CD4-positive, alpha-beta T cell treated with Interleukin-6 at 100 ng/mL for 8 hours (primary cell): Measurements from ENCODE around the gene EPC1.
A peak's percentile ranks its signal among the peaks of the same experiment; 100 is the strongest.
"Not testable (repeated sequence)": the region's sequence is repeated elsewhere in the genome, so short reads cannot be mapped to it uniquely, and the experiment has no call there.

Experiments used
- DNase-seq: peaks from one replicate; pipeline ENCODE4 v3.0.0-alpha.2; 2020; ENCODE audit warnings: mixed read lengths, low spot score

Gene EPC1, protein sequence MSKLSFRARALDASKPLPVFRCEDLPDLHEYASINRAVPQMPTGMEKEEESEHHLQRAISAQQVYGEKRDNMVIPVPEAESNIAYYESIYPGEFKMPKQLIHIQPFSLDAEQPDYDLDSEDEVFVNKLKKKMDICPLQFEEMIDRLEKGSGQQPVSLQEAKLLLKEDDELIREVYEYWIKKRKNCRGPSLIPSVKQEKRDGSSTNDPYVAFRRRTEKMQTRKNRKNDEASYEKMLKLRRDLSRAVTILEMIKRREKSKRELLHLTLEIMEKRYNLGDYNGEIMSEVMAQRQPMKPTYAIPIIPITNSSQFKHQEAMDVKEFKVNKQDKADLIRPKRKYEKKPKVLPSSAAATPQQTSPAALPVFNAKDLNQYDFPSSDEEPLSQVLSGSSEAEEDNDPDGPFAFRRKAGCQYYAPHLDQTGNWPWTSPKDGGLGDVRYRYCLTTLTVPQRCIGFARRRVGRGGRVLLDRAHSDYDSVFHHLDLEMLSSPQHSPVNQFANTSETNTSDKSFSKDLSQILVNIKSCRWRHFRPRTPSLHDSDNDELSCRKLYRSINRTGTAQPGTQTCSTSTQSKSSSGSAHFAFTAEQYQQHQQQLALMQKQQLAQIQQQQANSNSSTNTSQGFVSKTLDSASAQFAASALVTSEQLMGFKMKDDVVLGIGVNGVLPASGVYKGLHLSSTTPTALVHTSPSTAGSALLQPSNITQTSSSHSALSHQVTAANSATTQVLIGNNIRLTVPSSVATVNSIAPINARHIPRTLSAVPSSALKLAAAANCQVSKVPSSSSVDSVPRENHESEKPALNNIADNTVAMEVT

DNA sequence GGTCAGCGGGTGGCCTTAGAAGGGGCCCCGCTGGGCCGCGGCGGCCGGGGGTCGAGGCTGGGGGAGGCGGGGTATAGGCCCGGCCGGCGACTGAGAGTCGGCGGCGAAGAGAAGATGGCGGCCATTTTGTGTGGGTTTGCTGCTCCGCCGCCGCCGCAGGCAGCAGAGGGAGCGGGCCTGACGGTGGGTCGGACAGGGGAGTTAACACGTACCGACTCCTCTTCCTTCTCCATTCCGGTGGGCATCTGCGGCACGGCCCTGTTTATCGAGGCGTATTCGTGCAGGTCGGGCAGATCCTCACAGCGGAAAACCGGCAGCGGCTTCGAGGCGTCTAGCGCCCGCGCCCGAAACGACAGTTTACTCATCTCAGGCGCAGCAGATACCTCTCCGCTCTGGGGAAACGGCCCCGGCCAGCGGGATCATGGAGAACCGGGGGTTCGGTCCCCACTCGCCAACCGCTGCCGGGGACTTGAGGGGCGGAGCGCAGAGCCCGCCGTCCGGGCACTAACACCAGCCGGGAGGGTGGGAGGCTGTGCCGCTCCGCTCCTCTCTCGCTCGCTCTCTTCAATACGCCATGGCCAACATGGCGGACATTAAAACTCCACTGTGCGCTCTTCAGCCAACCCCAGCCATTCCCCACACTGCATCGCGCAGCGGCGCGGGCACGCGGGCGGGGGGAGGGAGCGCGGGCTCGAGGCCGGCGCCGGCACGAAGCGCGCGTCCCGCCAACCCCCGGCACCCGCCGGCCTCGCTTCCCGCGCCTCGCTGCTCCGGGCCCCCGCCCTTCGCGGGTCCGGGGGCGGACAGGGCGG lies at the start of gene EPC1:
Gene EPC1 (minus strand): TSS at position 608 of the 812 bp plus-strand sequence. CDS start 243 bp downstream, at position 365.
- DNase-seq = peak; percentile 89

DNA sequence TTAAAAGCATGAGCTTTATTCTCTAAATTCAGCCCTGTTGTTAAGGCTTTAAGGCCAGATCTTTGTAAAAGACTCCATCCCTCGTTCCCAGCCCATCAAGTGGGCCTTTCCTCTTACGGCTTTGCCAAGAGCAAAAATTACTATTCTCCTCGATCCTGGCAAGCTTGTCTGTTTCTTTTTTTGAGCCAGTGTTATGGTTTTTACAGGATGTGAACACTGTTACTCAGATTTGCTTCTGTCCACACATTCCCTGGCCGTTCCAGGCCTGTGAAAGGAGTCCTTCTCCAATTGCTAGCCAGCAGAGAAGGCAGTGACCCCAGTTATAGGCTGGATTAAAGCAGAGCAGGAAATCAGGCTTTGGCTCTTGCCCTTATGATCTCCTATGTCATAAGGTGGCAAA lies 47.0 kb upstream of the EPC1 start:
- no peak for DNase-seq

DNA sequence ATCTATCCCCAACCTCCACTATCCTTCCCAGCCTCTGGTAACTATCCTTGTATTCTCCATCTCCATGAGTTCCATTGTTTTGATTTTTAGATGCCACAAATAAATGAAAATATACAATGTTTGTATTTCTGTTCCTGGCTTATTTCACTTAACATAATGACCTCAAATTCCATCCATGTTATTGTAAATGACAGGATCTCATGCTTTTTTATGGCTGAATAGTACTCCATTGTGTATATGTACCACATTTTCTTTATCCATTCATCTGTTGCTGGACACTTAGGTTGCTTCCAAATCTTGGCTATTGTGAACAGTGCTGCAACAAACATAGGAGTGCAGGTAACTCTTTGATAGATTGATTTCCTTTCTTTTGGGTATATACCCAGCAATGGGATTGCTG lies 45.3 kb upstream of the EPC1 start:
- not testable (repeated sequence) for DNase-seq

DNA sequence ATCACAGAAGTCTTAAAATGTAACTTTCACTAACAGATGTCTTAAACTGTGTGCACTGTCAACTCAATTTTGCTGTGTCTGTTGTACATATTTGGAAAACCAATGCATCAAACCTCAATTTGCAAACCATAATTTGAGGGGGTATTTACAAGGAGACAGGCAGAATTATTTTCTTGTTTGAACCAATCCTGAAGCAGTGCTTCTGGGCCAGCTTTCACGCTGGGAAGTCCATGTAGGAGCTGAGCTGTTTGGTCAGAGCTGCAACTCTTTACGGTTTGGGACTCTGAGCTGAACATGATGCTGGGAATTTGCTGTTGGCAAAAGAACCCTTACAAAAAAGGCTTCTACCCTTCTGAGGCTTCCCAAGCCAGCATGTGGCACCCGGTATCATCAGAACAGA lies 43.2 kb upstream of the EPC1 start:
- DNase-seq = no peak

DNA sequence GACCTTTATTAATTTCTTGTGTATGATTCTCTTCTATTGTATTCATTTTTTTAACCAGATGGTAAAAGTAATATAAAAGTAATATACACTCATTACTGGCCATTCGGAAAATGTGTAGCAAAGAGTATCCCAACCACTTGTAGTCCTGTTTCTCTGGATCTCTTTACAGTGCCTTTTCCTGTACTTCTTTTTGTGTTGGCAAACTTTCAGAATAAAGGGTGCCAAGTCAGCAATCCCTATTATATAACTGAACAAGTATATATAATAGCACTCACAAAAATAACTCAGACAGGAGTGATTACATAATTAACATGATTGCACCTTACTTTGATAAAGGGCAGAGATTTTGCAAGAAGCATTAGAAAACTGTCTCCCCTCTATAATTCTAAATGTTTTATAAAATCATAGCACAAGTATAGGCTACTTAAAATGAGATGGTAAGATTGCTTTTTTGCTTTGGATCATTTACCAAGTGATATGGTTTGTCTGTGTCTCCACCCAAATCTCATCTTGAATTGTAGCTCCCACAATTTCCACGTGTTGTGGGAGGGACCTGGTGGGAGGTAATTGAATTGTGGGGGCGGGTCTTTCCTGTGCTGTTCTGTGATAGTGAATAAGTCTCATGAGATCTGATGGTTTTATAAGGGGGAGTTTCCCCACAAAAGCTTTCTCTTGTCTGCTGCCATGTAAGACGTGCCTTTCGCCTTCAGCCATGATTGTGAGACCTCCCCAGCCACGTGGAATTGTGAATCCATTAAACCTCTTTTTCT lies 41.5 kb upstream of the EPC1 start:
- DNase-seq = no peak

DNA sequence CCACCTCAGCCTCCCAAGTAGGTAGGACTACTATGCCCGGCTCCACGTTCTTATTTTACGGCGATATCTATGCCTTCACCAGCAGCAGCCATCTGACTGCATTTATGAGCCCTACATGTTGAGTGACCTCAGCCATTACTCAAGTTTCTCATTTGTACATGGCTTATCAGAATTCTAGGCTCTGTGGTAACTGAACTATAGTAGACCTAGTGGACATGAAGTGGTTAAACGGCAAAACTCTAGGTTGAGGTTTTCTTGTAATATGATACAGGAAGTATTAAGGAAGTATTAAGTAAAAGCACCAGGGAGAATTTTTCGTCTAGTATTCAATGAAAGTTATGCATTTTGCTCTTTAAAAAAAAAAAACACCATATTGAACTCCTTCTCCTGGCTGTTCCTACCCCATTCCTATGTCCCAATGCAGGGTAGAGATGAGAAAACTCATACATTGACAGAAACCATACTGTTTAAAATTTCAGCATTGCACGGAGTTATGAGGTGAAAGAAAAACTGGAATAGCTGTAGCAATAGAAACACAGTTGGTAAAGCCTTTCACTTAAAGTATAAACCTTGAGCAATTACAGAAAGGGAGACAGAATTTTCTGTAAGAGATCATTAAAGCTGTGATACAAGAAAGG lies 39.8 kb upstream of the EPC1 start:
- DNase-seq = no peak

DNA sequence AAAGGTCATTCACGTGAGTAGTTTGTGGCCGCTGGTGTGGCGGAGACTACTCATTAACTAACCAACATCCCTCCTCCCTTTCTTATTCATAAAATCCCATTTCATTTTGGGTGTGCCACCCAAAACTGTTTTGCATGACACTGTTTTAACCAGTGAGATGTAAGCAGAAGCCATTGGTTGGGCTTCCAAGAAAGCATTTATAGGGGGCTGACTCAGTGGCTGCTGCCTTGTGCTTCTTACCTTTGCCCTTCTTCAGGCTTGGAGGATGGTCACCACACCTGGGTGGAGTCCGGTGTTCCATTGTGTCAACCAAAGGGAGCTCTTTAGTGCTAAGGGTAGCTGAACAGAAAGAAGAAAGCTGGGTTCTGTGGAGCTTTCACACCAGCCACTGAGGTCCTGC lies 37.2 kb upstream of the EPC1 start:
- DNase-seq = no peak

DNA sequence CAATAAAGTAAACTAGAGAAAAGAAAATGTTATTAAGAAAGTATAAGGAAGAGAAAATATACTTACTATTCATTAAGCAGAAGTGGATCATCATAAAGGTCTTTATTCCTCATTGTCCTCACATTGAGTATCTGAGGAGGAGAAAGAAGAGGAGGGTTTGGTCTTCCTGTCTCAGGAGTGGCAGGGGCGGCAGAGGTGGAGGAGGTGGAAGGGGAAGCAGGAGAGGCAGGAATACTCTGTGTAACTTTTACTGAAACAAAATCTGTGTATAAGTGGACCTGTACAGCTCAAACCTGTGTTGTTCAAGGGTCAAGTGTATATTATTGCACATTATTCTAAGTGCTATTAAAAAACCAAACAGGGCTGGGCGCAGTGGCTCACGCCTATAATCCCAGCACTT lies 34.2 kb upstream of the EPC1 start:
- no peak for DNase-seq

DNA sequence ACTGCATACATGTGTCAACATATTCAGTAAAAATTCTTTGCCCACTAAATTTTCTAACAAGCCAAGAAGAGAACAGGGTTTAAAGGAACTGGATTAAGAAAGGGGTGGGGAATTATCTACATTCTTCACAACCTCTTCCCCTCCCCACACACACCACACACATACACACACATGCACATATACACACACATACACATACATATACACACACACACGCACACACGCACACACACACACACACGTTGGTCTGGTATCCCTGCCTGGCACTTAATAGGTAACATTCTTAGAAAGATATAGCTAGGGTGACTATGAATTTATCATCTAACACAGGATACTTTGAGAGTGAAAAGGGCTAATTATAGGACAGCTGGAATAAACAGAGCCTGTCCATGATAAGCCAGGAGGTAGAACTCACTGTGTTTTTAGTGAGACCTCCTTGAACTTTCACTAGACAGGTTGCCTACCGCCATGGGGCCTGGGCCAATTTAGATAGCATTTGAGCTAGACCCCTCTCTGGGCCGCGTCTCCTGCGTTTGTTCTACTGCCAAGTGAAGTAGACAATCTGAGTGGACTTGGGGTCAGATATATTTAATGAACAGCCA lies 33.1 kb upstream of the EPC1 start:
- no peak for DNase-seq

DNA sequence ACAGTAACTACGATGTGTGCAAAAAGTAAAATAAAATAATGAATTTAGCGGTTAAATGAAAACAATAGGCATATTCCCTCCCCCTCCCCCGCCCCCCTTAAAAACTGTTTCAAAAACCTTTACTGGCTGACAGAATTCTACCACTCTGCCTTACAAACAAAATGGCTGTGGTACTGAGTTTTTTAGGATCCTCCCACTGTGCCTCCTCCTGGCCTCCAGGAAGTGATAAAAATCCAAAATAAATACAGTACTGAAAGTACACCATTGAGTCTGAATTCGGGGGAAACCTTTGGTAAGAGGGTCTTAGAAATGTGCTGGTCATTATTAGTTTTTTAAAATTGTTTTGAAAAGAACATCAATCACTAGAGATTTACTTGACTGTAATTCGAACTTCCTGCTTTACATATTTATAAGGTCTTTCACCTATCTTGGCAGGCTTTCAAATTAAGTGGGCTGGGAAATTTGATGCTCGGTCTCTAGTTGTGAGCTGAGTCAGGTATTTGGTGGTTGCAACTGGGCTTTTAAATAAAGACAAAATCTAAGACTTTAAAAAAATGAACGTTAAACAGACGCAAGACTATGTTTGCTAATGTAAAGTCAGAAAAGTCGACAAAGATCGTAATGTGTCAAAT lies 32.5 kb upstream of the EPC1 start:
- peak; percentile 56 for DNase-seq

DNA sequence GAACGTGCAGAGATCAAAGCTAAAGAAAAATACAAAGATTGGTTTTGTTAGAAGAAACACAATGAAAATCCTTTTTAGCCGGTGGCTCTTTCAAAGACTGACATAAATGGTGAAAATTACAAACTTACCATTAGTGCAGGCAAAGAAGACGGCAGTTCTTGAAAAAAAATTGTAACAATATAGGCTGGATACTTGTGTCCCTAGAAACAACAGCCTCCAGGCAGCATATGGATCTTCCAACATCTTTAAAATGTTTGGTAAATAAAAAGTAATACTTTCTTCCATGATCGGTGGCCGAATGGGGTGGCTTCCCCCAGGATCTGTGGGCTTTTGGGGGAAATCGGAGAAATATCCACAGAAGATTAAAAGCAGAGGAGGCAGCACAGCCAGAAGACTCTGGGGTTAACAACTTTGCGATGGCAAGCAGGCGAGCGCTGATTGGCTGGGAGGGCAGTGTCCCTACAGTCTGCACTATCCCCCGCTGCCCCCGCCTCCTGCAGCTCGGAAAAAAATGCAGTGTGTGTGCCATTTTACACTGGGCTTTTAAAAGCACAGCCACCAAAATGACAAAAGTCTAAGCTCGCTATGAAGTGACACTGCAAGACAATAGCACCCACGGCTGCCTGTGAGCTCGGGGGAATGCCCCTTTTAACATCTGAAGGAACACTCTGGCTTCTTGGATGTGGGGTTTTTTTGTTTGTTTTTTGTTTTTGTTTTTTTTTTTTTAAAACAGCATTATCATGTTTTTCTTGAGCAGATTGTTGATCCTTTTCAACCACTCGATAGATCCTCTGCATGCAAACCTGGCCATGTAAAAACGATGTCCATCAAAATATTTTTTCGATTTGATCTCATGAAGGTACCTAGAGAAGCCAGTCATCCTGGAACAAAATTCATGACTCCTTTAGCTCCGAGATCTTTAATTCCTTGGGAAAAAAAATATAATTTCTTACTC lies 31.7 kb upstream of the EPC1 start:
- peak; percentile 94 for DNase-seq

DNA sequence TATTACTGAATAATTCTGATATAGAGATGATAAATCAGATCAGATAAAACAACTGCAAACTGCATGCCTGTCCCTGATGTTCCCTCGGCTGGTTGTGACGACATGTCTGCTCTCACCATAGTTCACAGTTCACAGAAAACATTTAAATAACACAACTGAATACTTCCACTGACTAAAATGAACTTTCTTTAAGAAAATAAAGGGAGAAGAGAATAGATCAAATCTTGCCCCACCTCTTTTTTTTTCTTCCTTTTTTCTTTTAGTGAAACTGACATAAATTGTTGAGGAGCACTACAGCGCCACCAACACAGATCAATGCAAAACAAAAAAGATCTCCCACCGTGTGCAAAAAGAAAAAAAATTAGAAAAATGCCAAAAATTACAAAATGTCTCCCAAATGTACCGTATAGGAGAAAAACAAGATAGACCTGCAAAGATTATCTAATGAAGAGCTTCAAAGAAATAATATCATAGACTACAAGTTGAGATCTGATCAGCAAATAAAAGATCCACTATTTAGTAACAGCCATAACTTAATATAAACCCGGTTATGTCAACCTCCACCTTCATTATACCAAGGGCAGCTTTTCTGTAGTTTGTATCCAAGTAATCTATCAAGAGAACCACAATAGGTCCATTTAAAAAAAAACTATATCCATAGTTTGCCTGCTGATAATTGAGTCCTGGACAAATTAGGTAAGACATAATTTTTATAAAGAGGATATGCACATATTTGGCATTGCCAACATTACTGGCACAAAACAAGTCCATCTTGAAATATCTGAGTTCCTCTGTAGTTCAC lies 30.7 kb upstream of the EPC1 start:
- peak; percentile 42 for DNase-seq

DNA sequence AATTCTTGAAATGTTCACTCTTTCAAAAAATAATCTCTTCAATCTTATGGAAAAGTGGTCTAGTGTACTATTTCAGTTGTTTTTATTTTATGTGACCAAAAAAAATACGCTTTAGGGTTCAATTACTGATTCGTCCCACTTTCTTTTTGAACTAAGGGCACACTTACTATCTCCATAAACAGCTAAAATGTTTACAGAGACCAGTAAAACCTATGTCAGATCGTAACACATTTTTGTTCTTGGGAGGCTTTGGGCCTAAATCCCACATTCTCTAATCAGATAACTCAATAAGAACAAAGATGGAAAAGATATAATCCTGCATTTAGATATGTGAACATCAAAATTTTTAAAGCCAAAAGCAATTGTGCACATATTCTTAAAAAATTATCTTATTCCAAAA lies 29.8 kb upstream of the EPC1 start:
- DNase-seq = no peak

DNA sequence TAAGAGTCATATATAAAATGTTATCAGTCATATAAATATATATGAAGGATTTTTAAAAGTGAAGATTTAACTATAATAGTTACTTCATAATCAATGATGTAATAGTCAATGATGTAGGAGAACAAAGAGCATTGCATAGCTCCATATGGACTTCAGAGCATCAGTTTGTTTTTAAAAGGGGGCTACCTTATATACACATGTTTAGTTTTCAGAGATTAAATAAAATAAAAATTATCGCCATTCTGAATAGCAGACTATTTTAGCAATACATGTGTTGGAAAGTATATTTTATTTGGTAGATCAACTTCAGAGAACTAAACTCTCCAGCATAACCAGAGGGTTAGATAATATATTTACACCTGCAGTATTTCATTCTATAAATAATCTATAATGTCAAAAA lies 29.1 kb upstream of the EPC1 start:
- DNase-seq = no peak

DNA sequence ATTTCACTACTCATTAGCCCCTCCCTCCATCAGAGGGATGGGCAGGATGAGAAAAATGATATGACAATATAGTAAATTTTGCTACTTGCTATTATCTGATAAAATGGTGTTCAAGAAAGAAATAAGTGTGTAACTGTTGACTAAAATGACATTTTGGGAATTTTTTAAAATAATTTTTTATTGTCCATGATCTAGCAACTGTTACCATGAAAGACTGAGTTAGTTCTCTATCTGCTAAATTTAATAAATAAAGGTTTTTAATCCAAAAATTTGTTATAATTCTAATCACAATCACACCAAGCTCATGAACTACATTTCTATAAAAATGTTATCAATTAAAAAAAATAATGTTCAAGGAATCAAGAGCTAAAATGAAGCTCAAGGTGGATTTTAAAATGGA lies 28.7 kb upstream of the EPC1 start:
- no peak for DNase-seq

DNA sequence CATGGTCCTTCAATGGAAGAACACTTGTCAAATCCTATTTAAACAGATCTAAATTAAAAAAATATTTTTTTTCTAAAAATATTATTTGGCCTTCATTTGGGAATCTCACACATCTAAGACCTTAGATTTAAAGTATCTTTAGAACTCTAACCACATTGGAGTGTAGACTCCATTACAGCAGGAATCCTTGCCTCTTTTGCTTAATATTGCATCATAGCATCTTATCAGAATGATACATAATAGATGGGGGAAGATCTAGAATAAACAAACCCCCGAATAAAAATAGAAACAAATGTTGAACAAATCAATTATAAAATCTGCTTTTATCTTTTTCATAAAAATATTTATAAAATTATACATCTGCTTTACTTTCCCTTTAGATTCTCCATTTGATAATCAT lies 27.6 kb upstream of the EPC1 start:
- DNase-seq = no peak

DNA sequence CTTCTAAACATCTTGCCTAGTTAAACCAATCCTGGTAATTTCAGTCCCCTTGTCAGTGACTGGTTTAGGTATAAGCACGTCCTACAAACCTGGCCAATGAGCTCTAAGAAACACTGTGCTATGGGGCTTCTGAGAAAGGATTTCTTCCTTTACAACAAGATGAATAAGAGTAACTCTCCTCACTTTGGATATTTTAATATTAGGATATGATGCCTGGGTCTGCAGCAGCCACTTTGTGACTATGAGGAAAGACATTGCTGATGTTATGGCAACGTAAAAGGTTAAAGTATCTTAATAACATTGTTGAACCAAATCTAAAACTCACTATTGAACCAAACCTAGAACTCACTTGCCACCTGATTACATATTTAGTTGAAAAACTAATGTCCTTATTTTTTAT lies 26.5 kb upstream of the EPC1 start:
- DNase-seq = no peak

DNA sequence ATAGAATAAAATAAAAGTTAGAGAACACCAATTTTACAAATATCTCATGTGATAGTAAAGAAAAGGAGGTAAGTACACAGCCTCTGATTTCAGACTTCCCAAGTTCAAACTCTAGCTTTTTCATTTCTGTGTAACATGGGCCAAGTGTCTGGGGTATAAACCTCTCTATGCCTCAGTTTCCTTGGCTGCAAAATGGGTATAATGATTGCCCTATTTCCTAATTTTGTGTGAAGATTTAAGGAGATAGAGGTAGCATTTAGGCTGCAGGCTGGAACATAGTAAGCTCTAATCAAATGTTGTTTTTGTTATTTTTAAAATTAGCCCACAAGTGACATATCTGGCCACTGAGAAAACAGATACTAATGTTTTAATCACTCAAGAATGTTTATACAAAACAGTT lies 26.1 kb upstream of the EPC1 start:
- DNase-seq = no peak
